Measurements from ENCODE around the gene TMPRSS11F. TPM values are rescaled to one million over a fixed set of nuclear protein-coding genes. Genes with fewer than 3 reads are reported as not detected.

Gene TMPRSS11F
- total RNA-seq, 1 experiment from 2014 or later = not detected

DNA sequence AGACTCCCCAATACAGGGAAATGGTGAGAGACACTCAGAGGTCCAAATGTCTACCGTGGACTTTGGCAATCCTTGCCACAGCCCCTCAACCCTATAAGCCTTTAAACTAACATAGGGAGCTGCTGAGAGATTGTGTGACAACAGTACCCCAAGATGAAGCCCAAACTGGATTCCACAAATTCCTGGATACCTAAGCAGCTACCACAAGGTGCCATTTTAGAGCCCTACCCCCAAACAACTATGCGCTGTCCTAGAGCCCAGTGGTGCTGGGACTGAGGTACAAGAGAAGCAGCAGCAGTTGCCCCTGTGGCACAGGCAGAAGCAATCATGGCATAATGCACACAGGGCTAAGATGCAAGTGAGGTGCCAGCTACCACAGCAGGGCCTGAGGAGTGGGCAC is 2.7 kb upstream of the TMPRSS11F start:
- H3K27ac ChIP-seq = no peak overlapping the region
- DNase-seq = no peak
- no peak overlapping the region for H3K4me3 ChIP-seq
- no peaks in the 10 kb centered on the region for H3K4me1 ChIP-seq
- H3K36me3 ChIP-seq = no peaks in the 10 kb centered on the region
- H3K27me3 ChIP-seq = no peaks in the 10 kb centered on the region
- H3K9me3 ChIP-seq (replicated peaks) = no peaks in the 10 kb centered on the region

DNA sequence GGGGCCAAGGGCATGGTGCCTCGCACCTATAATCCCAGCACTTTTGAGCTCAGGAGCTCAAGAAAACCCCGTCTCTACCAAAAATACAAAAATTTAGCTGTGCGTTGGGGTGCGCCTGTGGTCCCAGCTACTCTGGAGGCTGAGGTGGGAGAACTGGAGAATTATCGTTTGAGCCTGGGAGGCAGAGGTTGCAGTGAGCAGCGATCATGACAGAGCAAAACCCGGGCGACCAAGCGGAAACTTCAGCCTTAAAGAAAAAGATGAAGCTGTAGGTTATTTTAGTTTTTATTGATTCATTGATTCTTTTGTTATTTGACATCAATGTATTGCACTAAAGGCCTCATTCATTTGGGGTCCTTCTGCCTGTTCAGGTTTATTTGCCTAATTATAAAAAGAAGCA is 5.4 kb downstream of the TMPRSS11F start:
- Histone ChIP-seq H3K36me3 (no peaks in the 10 kb centered on the region), H3K4me3 (no peak overlapping the region), H3K9me3 (replicated peaks) (no peaks in the 10 kb centered on the region), H3K27ac (no peak overlapping the region), H3K27me3 (no peaks in the 10 kb centered on the region), H3K4me1 (no peaks in the 10 kb centered on the region)
- no peak for DNase-seq

DNA sequence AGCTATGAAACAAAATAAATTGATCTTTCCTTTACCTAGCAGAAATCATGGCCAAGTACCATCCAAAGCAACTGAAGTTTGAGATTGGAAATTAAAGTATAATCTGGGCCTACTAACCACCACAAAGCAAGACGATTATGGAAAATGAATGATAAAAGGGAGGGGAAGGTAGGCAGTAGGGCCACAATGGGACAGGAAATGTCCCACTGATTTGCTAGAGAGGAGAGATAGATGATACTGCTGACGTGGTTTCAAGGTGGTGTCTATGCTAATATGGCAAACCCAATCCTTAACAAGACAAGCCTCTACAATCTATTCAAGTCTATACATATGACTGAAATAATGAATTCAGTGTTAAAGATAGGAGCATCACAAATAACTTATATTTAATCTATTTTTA is 6.1 kb downstream of the TMPRSS11F start:
- no peak overlapping the region for H3K27ac ChIP-seq
- H3K9me3 ChIP-seq (replicated peaks) = no peaks in the 10 kb centered on the region
- H3K4me1 ChIP-seq = no peaks in the 10 kb centered on the region
- no peak overlapping the region for H3K4me3 ChIP-seq
- H3K27me3 ChIP-seq = no peaks in the 10 kb centered on the region
- no peaks in the 10 kb centered on the region for H3K36me3 ChIP-seq
- no peak for DNase-seq

DNA sequence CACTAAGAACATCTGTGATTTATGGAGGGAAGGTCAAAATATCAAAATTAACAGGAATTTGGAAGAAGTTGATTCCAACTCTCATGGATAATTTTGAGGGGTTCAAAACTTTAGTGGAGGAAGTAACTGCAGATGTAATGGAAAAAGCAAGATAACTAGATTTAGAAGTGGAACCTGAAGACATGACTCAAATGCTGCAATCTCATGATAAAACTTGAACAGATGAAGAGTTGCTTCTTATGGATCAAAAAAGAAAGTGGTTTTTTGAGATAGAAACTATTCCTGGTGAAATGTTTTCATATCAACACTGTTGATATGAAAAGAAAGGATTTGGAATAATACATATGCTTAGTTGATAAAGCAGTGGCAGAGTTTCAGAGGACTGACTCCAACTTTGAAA is 9.7 kb downstream of the TMPRSS11F start:
- Histone ChIP-seq H3K4me1 (no peaks in the 10 kb centered on the region), H3K9me3 (replicated peaks) (no peaks in the 10 kb centered on the region), H3K36me3 (no peaks in the 10 kb centered on the region), H3K27ac (no peak overlapping the region), H3K27me3 (no peaks in the 10 kb centered on the region), H3K4me3 (no peak overlapping the region)
- DNase-seq = no peak

DNA sequence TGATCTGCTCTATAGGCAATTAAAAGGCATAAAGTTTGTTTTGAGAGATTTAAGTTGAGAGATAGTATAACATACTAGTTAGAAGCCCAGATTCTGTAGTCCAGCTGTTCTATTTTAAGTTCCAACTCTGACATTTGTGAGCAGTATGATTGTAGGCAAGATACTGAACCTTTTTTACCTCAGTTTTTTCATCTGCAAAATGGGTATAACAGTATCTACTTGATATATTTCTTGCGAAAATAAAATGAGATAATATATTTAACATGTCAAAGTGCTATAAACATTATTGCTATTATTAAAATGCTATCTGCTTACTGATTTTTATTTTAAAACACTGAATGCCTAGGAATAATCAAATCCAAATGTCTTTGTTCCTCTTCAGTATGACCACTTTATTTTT is 19.2 kb downstream of the TMPRSS11F start:
- Histone ChIP-seq H3K27me3 (no peaks in the 10 kb centered on the region), H3K4me3 (no peak overlapping the region), H3K4me1 (no peaks in the 10 kb centered on the region), H3K9me3 (replicated peaks) (no peaks in the 10 kb centered on the region), H3K36me3 (no peaks in the 10 kb centered on the region), H3K27ac (no peak overlapping the region)
- DNase-seq = no peak

DNA sequence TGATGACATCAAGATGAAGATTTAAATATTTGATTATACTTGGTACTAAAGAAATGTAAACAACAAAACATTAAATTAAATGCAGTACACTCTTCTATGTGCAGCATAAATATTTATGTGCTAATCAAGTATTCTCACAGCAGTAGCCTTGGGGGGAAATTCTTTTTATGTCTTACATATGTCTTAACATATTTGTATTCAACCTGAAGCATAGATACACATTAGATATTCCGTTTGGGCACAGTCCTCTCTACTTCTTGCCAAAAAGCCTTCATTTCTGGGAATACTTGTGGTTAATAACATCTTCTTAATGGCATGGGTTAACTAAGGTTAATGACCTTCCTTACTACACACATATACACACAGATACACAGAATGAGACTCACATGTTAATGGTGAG is 19.8 kb downstream of the TMPRSS11F start:
- no peaks in the 10 kb centered on the region for H3K9me3 ChIP-seq (replicated peaks)
- H3K4me3 ChIP-seq = no peak overlapping the region
- no peak for DNase-seq
- H3K27ac ChIP-seq = no peak overlapping the region
- no peaks in the 10 kb centered on the region for H3K4me1 ChIP-seq
- no peaks in the 10 kb centered on the region for H3K36me3 ChIP-seq
- H3K27me3 ChIP-seq = no peaks in the 10 kb centered on the region

DNA sequence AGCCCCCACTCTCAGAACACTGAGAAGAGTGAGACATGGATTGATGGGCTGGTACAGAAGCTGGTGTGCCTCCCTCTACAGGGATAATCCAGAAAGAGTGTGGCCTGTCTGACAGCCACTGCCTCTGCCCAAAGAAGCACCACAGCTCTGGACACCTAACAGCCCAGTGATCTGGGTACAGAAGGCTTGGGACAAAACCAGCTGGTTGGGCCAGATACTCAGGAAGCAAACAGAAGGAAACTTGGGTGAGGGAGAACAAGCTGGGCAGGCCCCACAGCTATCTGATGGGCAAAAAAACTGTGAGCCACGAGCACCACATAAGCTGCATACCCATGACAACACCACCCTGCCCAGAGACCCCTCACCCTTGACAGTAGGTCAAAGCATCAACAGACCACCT is 46.9 kb downstream of the TMPRSS11F start:
- DNase-seq = no peak
- H3K36me3 ChIP-seq = no peaks in the 10 kb centered on the region
- H3K27ac ChIP-seq = no peak overlapping the region
- no peak overlapping the region for H3K4me3 ChIP-seq
- H3K9me3 ChIP-seq (replicated peaks) = no peaks in the 10 kb centered on the region
- H3K27me3 ChIP-seq = no peaks in the 10 kb centered on the region
- no peaks in the 10 kb centered on the region for H3K4me1 ChIP-seq

DNA sequence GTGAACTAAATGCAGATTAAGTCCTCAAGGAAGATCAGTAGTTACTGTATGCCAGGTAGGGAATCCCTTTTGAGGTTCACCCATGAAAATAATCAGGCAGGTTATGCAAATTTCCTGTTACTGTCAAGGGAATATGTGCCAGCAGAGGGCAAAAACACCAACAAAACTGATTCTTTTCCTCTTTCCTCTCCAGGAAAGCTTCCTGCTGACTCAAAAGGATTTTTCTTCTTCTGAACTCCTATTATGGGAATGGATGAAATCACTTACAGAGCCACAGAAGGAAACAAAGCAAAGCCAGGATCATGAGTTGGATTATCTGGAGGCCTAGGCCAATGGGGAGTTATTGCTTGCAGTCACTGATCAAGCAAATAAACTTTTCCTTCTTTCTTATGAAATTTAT is 49.7 kb downstream of the TMPRSS11F start:
- no peaks in the 10 kb centered on the region for H3K27me3 ChIP-seq
- no peaks in the 10 kb centered on the region for H3K9me3 ChIP-seq (replicated peaks)
- H3K36me3 ChIP-seq = no peaks in the 10 kb centered on the region
- H3K4me3 ChIP-seq = no peak overlapping the region
- no peaks in the 10 kb centered on the region for H3K4me1 ChIP-seq
- no peak for DNase-seq
- H3K27ac ChIP-seq = no peak overlapping the region

DNA sequence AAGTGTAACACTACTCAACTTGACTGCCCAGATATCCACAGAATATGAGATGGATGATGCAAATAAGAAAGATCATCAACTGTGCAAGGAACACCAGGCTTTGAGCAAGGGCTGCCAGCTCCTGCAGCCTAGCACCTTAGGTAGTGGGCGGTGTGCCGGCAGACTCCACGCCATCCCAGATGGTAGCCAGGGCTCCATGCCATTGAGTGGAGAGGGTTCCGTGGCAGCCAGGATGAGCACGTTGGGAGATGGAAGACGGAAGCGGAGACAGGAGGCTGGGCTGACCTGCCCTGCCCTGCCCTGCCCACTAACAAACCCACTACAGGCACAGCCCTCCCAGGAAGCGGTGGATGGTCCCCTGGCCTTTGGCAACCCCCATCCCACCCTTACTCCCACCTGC is 51.9 kb downstream of the TMPRSS11F start:
- no peaks in the 10 kb centered on the region for H3K27me3 ChIP-seq
- no peak overlapping the region for H3K27ac ChIP-seq
- H3K9me3 ChIP-seq (replicated peaks) = no peaks in the 10 kb centered on the region
- no peaks in the 10 kb centered on the region for H3K4me1 ChIP-seq
- no peak overlapping the region for H3K4me3 ChIP-seq
- DNase-seq = no peak
- H3K36me3 ChIP-seq = no peaks in the 10 kb centered on the region

DNA sequence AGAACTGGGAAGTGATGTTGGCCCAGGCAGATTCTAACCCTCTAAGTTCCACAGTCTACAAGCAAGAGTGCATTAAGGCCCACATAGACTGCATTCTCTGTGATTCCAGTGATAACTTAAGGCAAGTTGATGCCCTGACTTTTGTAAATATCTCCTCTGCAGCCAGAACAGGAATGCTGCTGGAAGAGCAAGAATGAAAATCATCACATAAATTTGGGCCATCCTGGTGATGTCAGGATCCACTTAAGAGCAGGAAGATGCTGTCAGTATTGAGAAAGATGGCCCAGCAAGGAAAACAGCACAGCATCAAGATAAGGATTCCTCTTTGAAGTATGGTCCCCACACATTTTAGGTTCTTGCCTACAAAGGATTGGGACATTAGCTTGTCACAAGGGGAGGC is 52.4 kb downstream of the TMPRSS11F start:
- no peak for DNase-seq
- Histone ChIP-seq H3K9me3 (replicated peaks) (no peaks in the 10 kb centered on the region), H3K4me1 (no peaks in the 10 kb centered on the region), H3K27me3 (no peaks in the 10 kb centered on the region), H3K4me3 (no peak overlapping the region), H3K27ac (no peak overlapping the region), H3K36me3 (no peaks in the 10 kb centered on the region)

DNA sequence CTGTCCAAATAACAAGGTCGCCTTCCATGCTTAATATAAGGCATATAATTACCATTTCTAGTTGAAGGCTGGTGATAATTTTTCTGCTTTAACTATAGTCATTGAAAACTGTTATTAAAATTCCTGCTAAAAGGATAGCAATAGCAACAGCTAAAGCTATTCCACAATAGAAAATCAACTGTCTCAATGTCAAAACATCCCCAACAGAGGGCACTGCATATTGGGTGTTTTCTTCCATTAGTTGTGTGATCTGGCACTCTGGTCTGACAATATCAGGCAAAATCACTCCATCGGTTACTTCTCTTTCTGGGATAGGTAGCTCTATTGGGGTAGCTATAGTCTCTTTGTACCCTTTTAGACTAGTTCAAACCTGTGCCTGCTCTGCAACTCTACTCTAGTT is 53.5 kb downstream of the TMPRSS11F start:
- no peaks in the 10 kb centered on the region for H3K36me3 ChIP-seq
- no peaks in the 10 kb centered on the region for H3K4me1 ChIP-seq
- no peaks in the 10 kb centered on the region for H3K9me3 ChIP-seq (replicated peaks)
- no peak for DNase-seq
- no peaks in the 10 kb centered on the region for H3K27me3 ChIP-seq
- no peak overlapping the region for H3K4me3 ChIP-seq
- no peak overlapping the region for H3K27ac ChIP-seq

DNA sequence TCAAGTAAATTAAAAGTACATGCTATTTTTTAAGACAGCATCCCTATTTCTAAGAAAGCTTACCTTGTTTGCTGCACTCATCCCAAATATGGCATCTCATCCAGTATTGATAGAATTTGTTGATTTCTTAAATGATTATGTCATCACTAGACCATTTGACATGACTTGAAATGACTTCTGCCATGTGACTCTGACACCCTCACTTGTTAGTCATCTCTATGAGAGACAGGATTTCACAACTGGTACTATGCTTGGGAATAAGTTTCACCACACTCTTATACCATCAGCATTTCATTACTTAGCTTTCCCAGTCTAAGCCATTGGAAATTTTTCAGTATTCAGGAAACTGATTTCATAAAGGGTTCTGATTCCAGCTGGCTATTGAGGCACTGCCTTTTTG is 55.3 kb downstream of the TMPRSS11F start:
- Histone ChIP-seq H3K36me3 (no peaks in the 10 kb centered on the region), H3K27ac (no peak overlapping the region), H3K9me3 (replicated peaks) (no peaks in the 10 kb centered on the region), H3K4me3 (no peak overlapping the region), H3K27me3 (no peaks in the 10 kb centered on the region), H3K4me1 (no peaks in the 10 kb centered on the region)
- no peak for DNase-seq

DNA sequence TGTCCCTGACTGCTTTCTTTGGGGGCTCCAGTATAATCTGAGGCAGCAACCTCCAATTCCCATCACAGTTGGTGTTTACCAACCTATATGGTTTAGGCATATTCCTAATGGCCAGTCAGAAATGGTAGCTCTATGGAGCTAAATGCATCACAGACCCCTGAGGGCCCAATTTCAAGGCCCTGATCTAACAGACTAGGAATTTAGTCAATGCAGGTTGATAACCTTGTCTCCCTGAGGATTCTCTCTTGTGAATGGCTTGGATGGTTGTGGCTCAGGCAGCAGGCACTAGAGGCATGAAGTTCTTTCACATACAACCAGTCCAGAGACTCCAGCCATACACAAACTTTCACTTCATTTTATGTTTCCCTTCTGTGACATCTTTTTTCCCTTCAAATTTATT is 59.4 kb downstream of the TMPRSS11F start:
- Histone ChIP-seq H3K27ac (no peak overlapping the region), H3K9me3 (replicated peaks) (no peaks in the 10 kb centered on the region), H3K4me3 (no peak overlapping the region), H3K4me1 (no peaks in the 10 kb centered on the region), H3K36me3 (no peaks in the 10 kb centered on the region), H3K27me3 (no peaks in the 10 kb centered on the region)
- DNase-seq = no peak

DNA sequence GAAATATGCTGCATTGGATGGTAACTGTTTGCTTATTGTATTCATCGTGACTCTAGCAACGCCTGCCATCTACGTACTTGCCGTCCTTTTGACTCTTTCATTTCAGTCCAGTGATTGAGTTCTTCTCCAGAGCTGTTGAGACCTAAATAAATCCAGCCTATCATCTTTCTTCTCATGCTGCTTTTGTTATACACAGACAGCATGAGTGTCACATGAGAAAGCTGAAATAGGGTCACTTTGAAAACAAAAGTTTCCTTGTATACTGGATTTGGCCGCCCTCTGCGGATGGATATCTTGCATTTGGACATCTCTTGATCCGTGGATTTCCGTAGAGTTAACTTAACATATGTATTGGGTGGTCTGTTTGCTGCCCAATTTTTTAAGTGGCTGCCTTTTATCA is 67.2 kb downstream of the TMPRSS11F start:
- peak; percentile 16 to 50 for DNase-seq

DNA sequence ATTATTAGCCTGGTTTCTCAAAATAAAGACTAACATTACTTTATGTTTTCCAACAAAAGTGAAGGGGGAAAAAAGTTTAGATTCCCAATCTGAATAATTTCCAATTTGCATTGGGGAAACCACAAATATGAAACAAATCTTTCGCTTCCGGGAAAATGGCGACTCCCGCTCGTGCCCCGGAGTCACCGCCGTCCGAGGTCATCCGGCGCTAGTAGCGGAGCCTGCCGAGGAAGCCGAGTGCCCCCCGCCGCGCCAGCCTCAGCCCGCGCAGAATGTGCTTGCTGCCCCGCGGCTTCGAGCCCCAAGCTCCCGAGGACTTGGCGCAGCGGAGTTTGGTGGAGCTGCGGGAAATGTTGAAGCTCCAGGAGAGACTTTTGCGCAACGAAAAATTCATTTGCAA is 91.4 kb downstream of the TMPRSS11F start:
- H3K4me3 ChIP-seq = no peak overlapping the region
- H3K27ac ChIP-seq = no peak overlapping the region
- H3K9me3 ChIP-seq (replicated peaks) = no peaks in the 10 kb centered on the region
- no peak for DNase-seq
- no peaks in the 10 kb centered on the region for H3K36me3 ChIP-seq
- H3K4me1 ChIP-seq = no peaks in the 10 kb centered on the region
- 0 out of 2 replicates have a peak, but pooled peaks cover 1% of the 10 kb centered on the region for H3K27me3 ChIP-seq

More for the DNA sequence above, 67.2 kb downstream of the TMPRSS11F start:
- Histone ChIP-seq H3K27me3 (no peaks in the 10 kb centered on the region), H3K4me3 (peak overlapping the region; percentile 42), H3K36me3 (no peaks in the 10 kb centered on the region), H3K9me3 (replicated peaks) (no peaks in the 10 kb centered on the region), H3K27ac (no peak overlapping the region), H3K4me1 (peaks cover 16% of the 10 kb centered on the region)

DNA sequence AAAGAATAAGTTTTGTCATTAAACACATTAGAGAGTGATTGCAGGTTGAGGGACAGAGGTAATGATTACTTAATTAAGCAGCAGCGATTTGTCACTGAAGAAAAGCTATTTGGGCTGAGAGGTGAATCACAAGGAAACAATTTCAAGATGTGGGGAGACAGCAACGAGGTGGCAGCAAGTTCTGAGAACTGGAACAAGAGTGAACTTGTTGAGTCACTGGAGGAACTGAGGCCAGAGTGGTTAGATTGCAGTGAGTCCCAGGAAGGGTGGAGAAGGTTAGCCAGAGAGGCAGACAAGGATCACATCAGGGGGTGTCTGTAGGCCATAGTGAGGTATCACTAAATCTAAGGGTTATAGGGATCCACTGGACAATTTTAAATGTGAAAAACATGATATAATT is 108.5 kb downstream of the TMPRSS11F start:
- Histone ChIP-seq H3K4me1 (no peaks in the 10 kb centered on the region), H3K36me3 (no peaks in the 10 kb centered on the region), H3K27me3 (no peaks in the 10 kb centered on the region), H3K9me3 (replicated peaks) (no peaks in the 10 kb centered on the region), H3K27ac (no peak overlapping the region), H3K4me3 (no peak overlapping the region)
- DNase-seq = no peak

DNA sequence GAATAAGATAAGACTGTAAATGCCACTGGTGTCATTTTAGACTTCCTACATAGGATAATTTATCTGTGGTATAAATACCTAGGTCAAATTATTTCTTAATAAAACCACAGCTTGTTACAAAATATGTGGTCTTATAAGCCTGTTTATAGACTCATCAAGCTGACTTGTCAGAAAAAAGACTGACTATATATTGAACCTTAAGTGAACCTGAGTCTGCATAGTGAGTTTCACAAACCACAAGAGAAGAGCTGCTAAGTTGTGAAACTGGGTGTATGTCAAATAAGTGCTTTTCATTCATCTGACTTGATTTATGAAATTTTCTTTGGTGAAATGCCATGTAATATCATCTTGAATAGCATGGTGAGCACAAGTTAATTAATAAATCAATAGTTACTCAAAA is 118.0 kb downstream of the TMPRSS11F start:
- H3K4me1 ChIP-seq = no peaks in the 10 kb centered on the region
- H3K27ac ChIP-seq = no peak overlapping the region
- no peaks in the 10 kb centered on the region for H3K27me3 ChIP-seq
- H3K36me3 ChIP-seq = no peaks in the 10 kb centered on the region
- H3K4me3 ChIP-seq = no peak overlapping the region
- no peak for DNase-seq
- H3K9me3 ChIP-seq (replicated peaks) = no peaks in the 10 kb centered on the region; the same call in 1 of the 2 replicates
